Measurements from ENCODE around the gene SLC1A4. TPM values are rescaled to one million over a fixed set of nuclear protein-coding genes. Genes with fewer than 3 reads are reported as not detected.

The SLC1A4 gene
- total and polyA plus RNA-seq, 2 experiments from 2014 or later, result 27.4 to 51.9 TPM

DNA sequence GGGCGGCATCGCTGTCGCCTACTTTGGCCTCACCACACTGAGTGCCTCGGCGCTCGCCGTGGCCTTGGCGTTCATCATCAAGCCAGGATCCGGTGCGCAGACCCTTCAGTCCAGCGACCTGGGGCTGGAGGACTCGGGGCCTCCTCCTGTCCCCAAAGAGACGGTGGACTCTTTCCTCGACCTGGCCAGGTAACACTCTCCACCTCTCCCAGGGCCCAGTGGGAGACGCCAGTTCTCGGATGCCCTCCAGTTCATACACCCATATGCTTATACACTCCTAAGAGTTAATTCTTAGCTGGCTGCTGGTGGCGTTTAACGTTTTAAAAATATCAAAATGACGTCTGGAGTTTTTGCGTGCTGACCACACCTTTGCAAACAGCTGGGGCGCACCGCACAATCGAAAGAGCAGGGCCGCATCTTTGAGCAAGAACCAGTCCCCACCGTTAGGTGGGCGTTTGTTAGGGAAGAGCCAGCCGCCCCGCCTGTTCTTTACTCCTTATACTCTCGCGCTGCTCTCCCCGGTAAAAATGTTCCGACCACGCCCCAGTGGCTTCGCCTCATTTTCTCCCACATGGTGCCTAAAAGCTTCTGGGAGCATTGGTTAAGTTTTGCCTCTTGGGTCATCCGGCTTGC, 899 bp downstream of the SLC1A4 start:
- TF ChIP-seq EZH2 (IDR thresholded peaks at IDR 0.05; ENCODE audit: insufficient read depth, poor library complexity, severe bottlenecking), result no peak
- no peak for TF ChIP-seq EZH2phosphoT487 (IDR thresholded peaks at IDR 0.05; ENCODE audit: insufficient read depth, low read depth)

DNA sequence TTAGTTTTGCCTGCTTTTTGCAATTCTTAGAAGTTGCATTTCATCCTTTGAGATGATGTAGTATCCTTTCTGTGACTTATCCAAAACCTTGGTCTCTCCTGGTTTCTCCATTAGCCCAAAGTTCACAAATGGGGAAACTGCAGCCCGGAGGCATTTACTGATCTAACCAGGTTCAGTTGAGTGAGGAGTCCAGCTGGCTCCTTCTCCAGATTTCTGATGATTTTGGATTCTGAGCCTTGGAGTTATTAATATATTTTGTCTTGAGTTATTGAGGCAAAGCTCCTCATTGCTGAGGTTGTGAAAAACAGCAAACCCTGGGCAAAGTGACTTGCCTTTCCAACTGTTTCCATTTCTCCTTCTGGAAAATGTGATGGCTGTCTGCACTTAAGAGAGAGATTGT, 1.7 kb downstream of the SLC1A4 start:
- Histone ChIP-seq H3K27me3 (replicated peaks; ENCODE audit: insufficient read depth) (no peaks in the 10 kb centered on the region), H3K4me2 (ENCODE audit: unreplicated experiment) (peak overlapping the region; percentile 92), H3K79me2 (ENCODE audit: insufficient read depth) (peaks cover 66% of the 10 kb centered on the region), H3K9me2 (ENCODE audit: insufficient read depth) (no peaks in the 10 kb centered on the region), H3F3A (ENCODE audit: insufficient read depth) (peaks cover 6% of the 10 kb centered on the region; the same call in 1 of the 2 replicates), H3K27ac (0 out of 2 replicates have a peak overlapping the region, but pooled peaks have one; percentile 10), H3K36me3 (ENCODE audit: low read depth) (no peaks in the 10 kb centered on the region), H2AFZ (peak overlapping the region; percentile 88; the same call in 1 of the 2 replicates), H3K9ac (peak overlapping the region; percentile 100), H3K4me3 (peak overlapping the region; percentile 93), H3K4me1 (ENCODE audit: insufficient read depth) (peaks cover 16% of the 10 kb centered on the region; the same call in 1 of the 2 replicates), H4K20me1 (ENCODE audit: insufficient read depth) (no peaks in the 10 kb centered on the region), H3K9me3 (ENCODE audit: low read depth) (no peaks in the 10 kb centered on the region)
- peak; percentile 22 for DNase-seq
- WGBS, 2 experiments (ENCODE audit: low coverage in 1 of 2, low lambda C conversion rate in 2 of 2, missing lambda C conversion rate in 2 of 2), result 23 to 25% methylated on average over 1 of the region's 1 CpG
- TF ChIP-seq EZH2 (IDR thresholded peaks at IDR 0.05; ENCODE audit: insufficient read depth, poor library complexity, severe bottlenecking) (no peak), EZH2phosphoT487 (IDR thresholded peaks at IDR 0.05; ENCODE audit: insufficient read depth, low read depth) (no peak)
- in situ Hi-C loops (cut with MboI), result no loop called here

More for the DNA sequence above, 899 bp downstream of the SLC1A4 start:
- H3K4me3 ChIP-seq, result peak overlapping the region; percentile 93
- H3K79me2 ChIP-seq (ENCODE audit: insufficient read depth), result peaks cover 59% of the 10 kb centered on the region
- peak overlapping the region; percentile 92 for H3K4me2 ChIP-seq (ENCODE audit: unreplicated experiment)
- no peaks in the 10 kb centered on the region for H4K20me1 ChIP-seq (ENCODE audit: insufficient read depth)
- no peaks in the 10 kb centered on the region for H3K36me3 ChIP-seq (ENCODE audit: low read depth)
- peak; percentile 72 for DNase-seq
- H3F3A ChIP-seq (ENCODE audit: insufficient read depth), result peaks cover 6% of the 10 kb centered on the region; the same call in 1 of the 2 replicates
- H2AFZ ChIP-seq, result peak overlapping the region; percentile 88
- H3K9me2 ChIP-seq (ENCODE audit: insufficient read depth), result no peaks in the 10 kb centered on the region
- 0 out of 2 replicates have a peak overlapping the region, but pooled peaks have one; percentile 10 for H3K27ac ChIP-seq
- H3K27me3 ChIP-seq (replicated peaks; ENCODE audit: insufficient read depth), result no peaks in the 10 kb centered on the region
- no peaks in the 10 kb centered on the region for H3K9me3 ChIP-seq (ENCODE audit: low read depth)
- WGBS, 2 experiments (ENCODE audit: low coverage in 1 of 2, low lambda C conversion rate in 2 of 2, missing lambda C conversion rate in 2 of 2), result 1 to 4% methylated on average over 35 of the region's 35 CpGs
- H3K9ac ChIP-seq, result peak overlapping the region; percentile 100
- in situ Hi-C loops (cut with MboI), result no loop called here
- peaks cover 16% of the 10 kb centered on the region; the same call in 1 of the 2 replicates for H3K4me1 ChIP-seq (ENCODE audit: insufficient read depth)

DNA sequence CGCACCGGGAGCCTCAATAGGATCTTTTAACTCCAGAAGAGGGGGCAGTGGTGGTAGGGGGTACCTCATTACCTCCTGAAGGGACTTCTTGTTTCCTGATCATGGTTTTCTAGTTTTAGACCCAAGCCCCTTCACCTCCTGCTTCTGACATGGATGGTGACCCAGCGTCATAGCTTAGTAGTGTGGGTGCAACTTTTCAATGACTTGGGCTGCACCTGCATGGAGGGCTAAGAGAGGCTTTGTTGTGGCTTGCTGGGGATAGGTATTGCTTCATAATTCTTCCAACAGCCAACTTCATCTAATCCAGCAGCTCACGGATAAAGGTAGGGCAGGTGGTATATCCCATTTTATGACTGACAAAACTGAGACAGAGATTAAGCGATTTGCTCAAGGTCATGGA, 3.0 kb downstream of the SLC1A4 start:
- Histone ChIP-seq H4K20me1 (ENCODE audit: insufficient read depth) (no peaks in the 10 kb centered on the region), H3K27me3 (replicated peaks; ENCODE audit: insufficient read depth) (no peaks in the 10 kb centered on the region), H2AFZ (no peak overlapping the region), H3K79me2 (ENCODE audit: insufficient read depth) (peaks cover 80% of the 10 kb centered on the region), H3F3A (ENCODE audit: insufficient read depth) (no peaks in the 10 kb centered on the region), H3K36me3 (ENCODE audit: low read depth) (no peaks in the 10 kb centered on the region), H3K4me2 (ENCODE audit: unreplicated experiment) (no peak overlapping the region), H3K27ac (no peak overlapping the region), H3K9me3 (ENCODE audit: low read depth) (no peaks in the 10 kb centered on the region), H3K4me1 (ENCODE audit: insufficient read depth) (peaks cover 9% of the 10 kb centered on the region; the same call in 1 of the 2 replicates), H3K9me2 (ENCODE audit: insufficient read depth) (no peaks in the 10 kb centered on the region), H3K4me3 (no peak overlapping the region), H3K9ac (no peak overlapping the region)
- whole genome bisulfite sequencing, 2 experiments (ENCODE audit: low coverage in 1 of 2, low lambda C conversion rate in 2 of 2, missing lambda C conversion rate in 2 of 2), result 97 to 98% methylated on average over 5 of the region's 5 CpGs
- in situ Hi-C loops (cut with MboI), result no loop called here
- DNase-seq, result no peak
- TF ChIP-seq EZH2 (IDR thresholded peaks at IDR 0.05; ENCODE audit: insufficient read depth, poor library complexity, severe bottlenecking), result no peak
- no peak for TF ChIP-seq EZH2phosphoT487 (IDR thresholded peaks at IDR 0.05; ENCODE audit: insufficient read depth, low read depth)

DNA sequence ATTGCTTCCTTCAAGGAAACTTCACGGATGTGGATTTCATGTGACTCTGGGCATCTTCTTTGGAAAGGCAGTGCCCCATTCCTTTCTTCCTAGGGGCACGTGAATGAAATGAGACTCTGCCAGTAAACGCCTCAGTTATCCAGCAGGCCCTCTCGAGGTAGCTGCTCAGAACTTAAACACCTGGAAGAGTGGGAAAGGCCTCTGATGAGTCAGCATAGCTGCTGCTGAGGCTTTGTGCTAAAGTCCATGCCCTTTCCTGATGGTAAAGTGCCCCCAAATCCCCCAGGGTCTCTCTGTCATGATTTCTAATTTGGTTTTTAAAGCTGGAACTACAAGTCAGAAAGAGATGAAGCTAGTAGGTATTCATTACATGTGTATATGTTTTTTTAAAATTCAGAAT, 3.8 kb downstream of the SLC1A4 start:
- TF ChIP-seq EZH2 (IDR thresholded peaks at IDR 0.05; ENCODE audit: insufficient read depth, poor library complexity, severe bottlenecking), result no peak
- TF ChIP-seq EZH2phosphoT487 (IDR thresholded peaks at IDR 0.05; ENCODE audit: insufficient read depth, low read depth), result no peak
- no peaks in the 10 kb centered on the region for H4K20me1 ChIP-seq (ENCODE audit: insufficient read depth)
- no peak overlapping the region for H3K27ac ChIP-seq
- DNase-seq, result no peak
- in situ Hi-C loops (cut with MboI), result no loop called here
- H3K9me2 ChIP-seq (ENCODE audit: insufficient read depth), result no peaks in the 10 kb centered on the region
- H3K4me3 ChIP-seq, result no peak overlapping the region
- 0 out of 2 replicates have a peak, but pooled peaks cover 8% of the 10 kb centered on the region for H3K4me1 ChIP-seq (ENCODE audit: insufficient read depth)
- H3K4me2 ChIP-seq (ENCODE audit: unreplicated experiment), result no peak overlapping the region
- no peak overlapping the region for H2AFZ ChIP-seq
- H3K27me3 ChIP-seq (replicated peaks; ENCODE audit: insufficient read depth), result no peaks in the 10 kb centered on the region
- H3F3A ChIP-seq (ENCODE audit: insufficient read depth), result no peaks in the 10 kb centered on the region
- no peaks in the 10 kb centered on the region for H3K9me3 ChIP-seq (ENCODE audit: low read depth)
- H3K9ac ChIP-seq, result no peak overlapping the region
- H3K79me2 ChIP-seq (ENCODE audit: insufficient read depth), result peaks cover 87% of the 10 kb centered on the region
- H3K36me3 ChIP-seq (ENCODE audit: low read depth), result no peaks in the 10 kb centered on the region
- WGBS, 2 experiments (ENCODE audit: low coverage in 1 of 2, low lambda C conversion rate in 2 of 2, missing lambda C conversion rate in 2 of 2), result 82 to 89% methylated on average over 4 of the region's 4 CpGs
